ENCODE data around the gene BTF3. TPM values are rescaled to one million over a fixed set of nuclear protein-coding genes. Genes with fewer than 3 reads are reported as not detected.

Gene BTF3
- total RNA-seq, 4 donors from 2014 or later: 407 to 480 (median 449) TPM

GRCh38 chr5:73472116-73472515, 26.1 kb upstream of the BTF3 start:
- ATAC-seq (ENCODE audit: low FRiP score) (no peak), DNase-seq (ENCODE audit: low spot score) (no peak)
- no peak for TF ChIP-seq CTCF (IDR thresholded peaks at IDR 0.05)

- DNase-seq (ENCODE audit: low spot score) (no peak), ATAC-seq (ENCODE audit: low FRiP score) (no peak)
- no peak for TF ChIP-seq CTCF (IDR thresholded peaks at IDR 0.05)
Observed at GRCh38 chr5:73480500-73480899, 17.7 kb upstream of the BTF3 start.

GRCh38 chr5:73482383-73483136, 15.7 kb upstream of the BTF3 start:
- TF ChIP-seq CTCF (IDR thresholded peaks at IDR 0.05): no peak
- ATAC-seq (ENCODE audit: low FRiP score) (no peak), DNase-seq (ENCODE audit: low spot score) (no peak)

- ATAC-seq (ENCODE audit: low FRiP score): no peak
- no peak for DNase-seq (ENCODE audit: low spot score)
- no peak for TF ChIP-seq CTCF (IDR thresholded peaks at IDR 0.05)
Observed at GRCh38 chr5:73483676-73484075, 14.6 kb upstream of the BTF3 start.

GRCh38 chr5:73484511-73484910, 13.7 kb upstream of the BTF3 start:
- DNase-seq (ENCODE audit: low spot score) (no peak), ATAC-seq (ENCODE audit: low FRiP score) (no peak)
- TF ChIP-seq CTCF (IDR thresholded peaks at IDR 0.05): no peak

GRCh38 chr5:73485715-73486114, 12.5 kb upstream of the BTF3 start:
- ATAC-seq (ENCODE audit: low FRiP score): no peak
- TF ChIP-seq CTCF (IDR thresholded peaks at IDR 0.05): no peak
- DNase-seq (ENCODE audit: low spot score): no peak

Measured in omental fat pad (tissue), 4 donors.